H1 (cell line): ENCODE results near the gene LRRC4C. TPM values are rescaled to one million over a fixed set of nuclear protein-coding genes. Genes with fewer than 3 reads are reported as not detected.

ENCODE experiments used
- CTCF ChIA-PET: fragments of 300-600 bp; sonication (Branson Sonifier 250); formaldehyde crosslinking; loops from one replicate; lab custom pipeline; 2021; ENCODE audit not compliant: partially characterized antibody; lab: Charles Lee
- POLR2A ChIA-PET: fragments of 300-600 bp; sonication (Branson Sonifier 250); formaldehyde crosslinking; loops from one replicate; lab custom pipeline; 2021; ENCODE audit warnings: inconsistent platforms; ENCODE audit not compliant: partially characterized antibody; lab: Charles Lee
- DNase-seq, 2 experiments: peaks; one replicate each; pipeline versions ENCODE4 v3.0.0 to v3.0.0-alpha.2; 2010 to 2022; ENCODE audit warnings: low spot score in 2 of 2, low read depth in 1 of 2, mixed read lengths in 1 of 2
- FAIRE-seq: peaks from 2 replicates; lab custom pipeline; 2011; peaks lifted over from hg19 to GRCh38; lab: Jason Lieb, UNC
- H2AFZ ChIP-seq: 2 replicates; pipeline ENCODE4 v1.8.1; 2012; ENCODE audit warnings: low read length, inconsistent platforms
- H2AK5ac ChIP-seq: 2 replicates; pipeline ENCODE4 v1.6.1; 2013; ENCODE audit warnings: low read depth, low read length
- H2BK120ac ChIP-seq: replicated peaks from 2 replicates; pipeline ENCODE3; 2013; ENCODE audit warnings: low read depth, low read length, inconsistent platforms
- H2BK12ac ChIP-seq: 2 replicates; pipeline ENCODE4 v1.6.1; 2013; ENCODE audit warnings: low read depth, low read length
- H2BK15ac ChIP-seq: 2 replicates; pipeline ENCODE4 v1.6.1; 2013; ENCODE audit warnings: low read length
- H2BK20ac ChIP-seq: 2 replicates; pipeline ENCODE4 v1.6.1; 2013; ENCODE audit warnings: low read length
- H2BK5ac ChIP-seq: 2 replicates; pipeline ENCODE4 v1.6.1; 2013; ENCODE audit warnings: low read depth, low read length
- H3K14ac ChIP-seq: 2 replicates; pipeline ENCODE4 v1.6.1; 2013; ENCODE audit warnings: inconsistent platforms; ENCODE audit not compliant: insufficient read length
- H3K18ac ChIP-seq: 2 replicates; pipeline ENCODE4 v1.6.1; 2013; ENCODE audit warnings: low read length; ENCODE audit errors: extremely low read depth
- H3K23ac ChIP-seq: 2 replicates; pipeline ENCODE4 v1.6.1; 2013; ENCODE audit warnings: inconsistent platforms; ENCODE audit not compliant: insufficient read length
- H3K23me2 ChIP-seq: 2 replicates; pipeline ENCODE4 v1.6.1; 2013; ENCODE audit warnings: low read depth, low read length
- H3K27ac ChIP-seq: 2 replicates; pipeline ENCODE4 v1.6.1; 2011; ENCODE audit warnings: low read depth, low read length, inconsistent platforms
- H3K27me3 ChIP-seq, 4 experiments: replicated peaks in 1 of 4; 1 replicate in 1 of 4; 2 replicates in 3 of 4; pipeline versions ENCODE4 v1.6.1 to v1.8.1; 2011 to 2013; ENCODE audit warnings: low read length in 3 of 4, mild to moderate bottlenecking in 3 of 4, inconsistent platforms in 2 of 4, mixed read lengths in 2 of 4, moderate library complexity in 1 of 4; ENCODE audit not compliant: control insufficient read depth in 3 of 4, insufficient read depth in 3 of 4; ENCODE audit errors: extremely low read depth in 1 of 4
- H3K36me3 ChIP-seq, 4 experiments: 2 replicates each; pipeline versions ENCODE4 v1.6.1 to v1.8.1; 2011 to 2013; ENCODE audit warnings: mild to moderate bottlenecking in 4 of 4, low read length in 3 of 4, moderate library complexity in 2 of 4, control low read depth in 1 of 4, inconsistent platforms in 1 of 4; ENCODE audit not compliant: insufficient read depth in 4 of 4, control insufficient read depth in 2 of 4
- H3K4ac ChIP-seq: replicated peaks from 2 replicates; pipeline ENCODE3; 2013; ENCODE audit warnings: low read length, low read depth, mixed read lengths, inconsistent platforms; ENCODE audit not compliant: insufficient read length
- H3K4me1 ChIP-seq, 4 experiments: replicated peaks in 1 of 4; 1 replicate in 1 of 4; 2 replicates in 3 of 4; pipeline versions ENCODE4 v1.6.1 to v1.8.1; 2011 to 2013; ENCODE audit warnings: low read length in 3 of 4, inconsistent platforms in 2 of 4, mixed read lengths in 1 of 4; ENCODE audit not compliant: insufficient read depth in 4 of 4, control insufficient read depth in 3 of 4
- H3K4me2 ChIP-seq, 2 experiments: 2 replicates each; pipeline versions ENCODE4 v1.6.1 to v1.8.1; 2011 to 2013; ENCODE audit warnings: low read depth in 2 of 2, low read length in 2 of 2, control low read depth in 1 of 2, inconsistent platforms in 1 of 2, mild to moderate bottlenecking in 1 of 2; ENCODE audit not compliant: insufficient read depth in 1 of 2
- H3K4me3 ChIP-seq, 4 experiments: fragments of 200-600, 300-600 bp in 1 of 4; sonication (generic), shearing (Covaris generic), sonication (Bioruptor Twin) in 1 of 4; 2 replicates each; pipeline versions ENCODE4 v1.5.1 to v1.8.1; 2011 to 2016; ENCODE audit warnings: low read length in 4 of 4, low read depth in 3 of 4, control low read depth in 2 of 4, inconsistent platforms in 2 of 4, mild to moderate bottlenecking in 2 of 4, mixed read lengths in 1 of 4, moderate library complexity in 1 of 4; ENCODE audit not compliant: insufficient read depth in 2 of 4; ENCODE audit errors: extremely low read depth in 1 of 4
- H3K56ac ChIP-seq: replicated peaks from 2 replicates; pipeline ENCODE3; 2013; ENCODE audit warnings: low read depth, mild to moderate bottlenecking, mixed read lengths, low read length, inconsistent platforms; ENCODE audit not compliant: insufficient read length
- H3K79me1 ChIP-seq: 2 replicates; pipeline ENCODE4 v1.6.1; 2013; ENCODE audit warnings: low read depth, low read length, control low read depth
- H3K79me2 ChIP-seq, 2 experiments: 2 replicates each; pipeline versions ENCODE4 v1.6.1 to v1.8.1; 2012 to 2013; ENCODE audit warnings: low read length in 2 of 2, mild to moderate bottlenecking in 2 of 2, inconsistent platforms in 1 of 2; ENCODE audit not compliant: insufficient read depth in 2 of 2, control insufficient read depth in 1 of 2
- H3K9ac ChIP-seq, 4 experiments: replicated peaks in 1 of 4; 1 replicate in 1 of 4; 2 replicates in 3 of 4; pipeline versions ENCODE4 v1.6.1 to v1.8.1; 2011 to 2013; ENCODE audit warnings: low read depth in 3 of 4, low read length in 3 of 4, control low read depth in 2 of 4, mild to moderate bottlenecking in 2 of 4, moderate library complexity in 2 of 4, inconsistent platforms in 1 of 4; ENCODE audit errors: extremely low read depth in 1 of 4
- H3K9me3 ChIP-seq, 2 experiments: 2 replicates each; pipeline versions ENCODE4 v1.6.1 to v1.8.1; 2012 to 2013; ENCODE audit warnings: mild to moderate bottlenecking in 2 of 2, moderate library complexity in 2 of 2, control low read depth in 1 of 2, inconsistent platforms in 1 of 2, low read depth in 1 of 2, low read length in 1 of 2, mixed read lengths in 1 of 2; ENCODE audit not compliant: insufficient read depth in 2 of 2
- H4K20me1 ChIP-seq, 2 experiments: replicated peaks in 1 of 2; 2 replicates each; pipeline versions ENCODE3 to v1.8.1; 2011 to 2013; ENCODE audit warnings: inconsistent platforms in 2 of 2, low read length in 2 of 2, mild to moderate bottlenecking in 1 of 2; ENCODE audit not compliant: insufficient read depth in 2 of 2, control insufficient read depth in 1 of 2
- H4K5ac ChIP-seq: 2 replicates; pipeline ENCODE4 v1.6.1; 2013; ENCODE audit warnings: low read length, low read depth, mixed read lengths, inconsistent platforms; ENCODE audit not compliant: insufficient read length
- H4K8ac ChIP-seq: 2 replicates; pipeline ENCODE4 v1.8.0; 2013; ENCODE audit warnings: mild to moderate bottlenecking, moderate library complexity, low read length, inconsistent platforms; ENCODE audit not compliant: insufficient read depth; ENCODE audit errors: extremely low read depth
- H4K91ac ChIP-seq: replicated peaks from 2 replicates; pipeline ENCODE3; 2013; ENCODE audit warnings: low read length, mixed read lengths, inconsistent platforms; ENCODE audit not compliant: insufficient read length
- SIN3A ChIP-seq, 2 experiments: IDR thresholded peaks in 1 of 2; conservative IDR thresholded peaks in 1 of 2; 2 replicates each; pipeline ENCODE4 v1.6.1; 2011 to 2012; ENCODE audit warnings: low read length in 2 of 2, improper control_type of control experiment in 1 of 2, low read depth in 1 of 2, mild to moderate bottlenecking in 1 of 2
- USF2 ChIP-seq: IDR thresholded peaks from 2 replicates; pipeline ENCODE4 v1.6.1; 2011; ENCODE audit warnings: low read length, improper control_type of control experiment
- WGBS, 2 experiments: shearing (Covaris generic) in 1 of 2; methylation state at CpG; one replicate each; pipeline versions ENCODE4 v1.1.6 to v1.1.7; 2013 to 2015; ENCODE audit warnings: low lambda C conversion rate in 2 of 2, mixed read lengths in 2 of 2, inconsistent platforms in 1 of 2, low coverage in 1 of 2, missing lambda C conversion rate in 1 of 2; ENCODE audit not compliant: insufficient replicate concordance in 2 of 2, insufficient coverage in 1 of 2, insufficient read length in 1 of 2; ENCODE audit errors: extremely low coverage in 1 of 2, missing lambda C conversion rate in 1 of 2; 5-methylcytosine and 5-hydroxymethylcytosine counted together
- polyA plus RNA-seq, 7 experiments: library from polyadenylated mRNA; depleted of rRNA in 3 of 7; stranded (reverse) in 5 of 7; unstranded in 2 of 7; fragments of >200 nt in 5 of 7; fragments of 200-250 nt in 2 of 7; gene quantifications; 1 replicate in 5 of 7; 2 replicates in 1 of 7; 4 replicates in 1 of 7; pipeline versions ENCODE4 v1.2.1 to v1.2.3, GENCODE V29; 2011 to 2013; ENCODE audit warnings: missing spikeins in 2 of 7, mixed read lengths in 2 of 7
- total RNA-seq: library from RNA; stranded (reverse); fragmentation: NEBNext Ultra II Directional; extraction: Animal tissue kit (Norgen Biotek cat#: 25700); gene quantifications from 2 replicates; pipeline ENCODE4 v1.2.1, GENCODE V29; 2021

The LRRC4C gene
- total and polyA plus RNA-seq, 2 of the 8 experiments (the other 6 are each of a cell fraction or from before 2014, with no cell fraction given): 0.23 to 2.2 TPM

- no peak overlapping the region for H2AK5ac ChIP-seq
- WGBS, 2 experiments: 97% methylated on average over 3 of the region's 3 CpGs; no CpG with 5 or more reads in 1 of the 2 experiments
- no peak overlapping the region for H3K4me3 ChIP-seq
- no peak overlapping the region for H2AFZ ChIP-seq
- no peak overlapping the region for H3K4ac ChIP-seq
- H4K8ac ChIP-seq: no peak overlapping the region
- no peak for FAIRE-seq
- H2BK15ac ChIP-seq: no peak overlapping the region
- no peak overlapping the region for H3K9ac ChIP-seq
- POLR2A ChIA-PET: no interaction called here
- CTCF ChIA-PET: interaction anchor here (1.0 kb wide), 1 partner anchor 488 kb away, joined by 3 read pairs; no protein-coding TSS in a partner anchor
- DNase-seq: no peak
- H3K36me3 ChIP-seq: no peaks in the 10 kb centered on the region
- no peak for TF ChIP-seq SIN3A (conservative IDR thresholded peaks at IDR 0.05 in 1 of 2, IDR thresholded peaks at IDR 0.05 in 1 of 2; ENCODE audit: low read depth in 1 of 2, low read length in 2 of 2)
- TF ChIP-seq USF2: no peak
- TF ChIP-seq, all 59 proteins: peak for 0
- Histone ChIP-seq H2BK5ac (no peak overlapping the region), H3K27ac (no peak overlapping the region), H3K56ac (no peak overlapping the region), H3K23me2 (no peaks in the 10 kb centered on the region), H3K27me3 (no peaks in the 10 kb centered on the region), H3K4me1 (no peaks in the 10 kb centered on the region), H3K23ac (no peak overlapping the region), H2BK12ac (no peak overlapping the region), H4K20me1 (no peaks in the 10 kb centered on the region), H4K91ac (no peak overlapping the region), H2BK20ac (no peak overlapping the region), H3K79me1 (no peaks in the 10 kb centered on the region), H3K4me2 (no peak overlapping the region), H3K79me2 (no peaks in the 10 kb centered on the region), H3K14ac (no peak overlapping the region), H3K18ac (no peak overlapping the region), H2BK120ac (no peak overlapping the region), H4K5ac (no peak overlapping the region), H3K9me3 (no peaks in the 10 kb centered on the region)
Measured at GRCh38 chr11:40391679-40392078, 1067.8 kb downstream of the LRRC4C start.
